ENCODE results near the gene ZNF710.

DNA sequence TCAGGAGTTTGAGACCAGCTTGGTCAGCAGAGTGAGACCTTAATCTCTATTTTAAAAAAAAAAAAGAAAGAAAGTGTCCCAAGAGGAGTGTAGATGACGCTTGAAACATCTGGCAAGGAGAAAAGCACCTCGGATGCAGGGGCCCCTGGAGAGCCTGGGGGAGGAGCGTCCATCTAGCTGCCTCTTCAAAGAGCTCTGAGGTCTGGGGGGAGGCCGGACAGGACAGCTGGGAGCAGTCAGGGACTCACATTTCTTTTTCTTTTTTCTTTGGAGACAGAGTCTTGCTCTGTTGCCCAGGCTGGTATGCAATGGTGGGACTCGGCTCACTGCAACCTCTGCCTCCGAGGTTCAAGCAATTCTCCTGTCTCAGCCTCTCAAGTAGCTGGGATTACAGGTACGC is 104.4 kb downstream of the ZNF710 start:
- TF ChIP-seq ZNF317 (CRISPR knock-in tag; IDR thresholded peaks at IDR 0.05) (no peak), POLR2AphosphoS5 (IDR thresholded peaks at IDR 0.05; ENCODE audit: low read depth, low read length) (no peak), HOXA7 (CRISPR knock-in tag; IDR thresholded peaks at IDR 0.05) (no peak), SUZ12 (IDR thresholded peaks at IDR 0.05; ENCODE audit: low read depth, low read length) (no peak), SMARCE1 (IDR thresholded peaks at IDR 0.05; ENCODE audit: borderline replicate concordance) (no peak), ONECUT2 (CRISPR knock-in tag; IDR thresholded peaks at IDR 0.05) (no peak), ETV5 (CRISPR knock-in tag; IDR thresholded peaks at IDR 0.05; ENCODE audit: borderline replicate concordance) (no peak), ZFP36L2 (CRISPR knock-in tag; IDR thresholded peaks at IDR 0.05) (no peak)
- TF ChIP-seq, protein P1, sequence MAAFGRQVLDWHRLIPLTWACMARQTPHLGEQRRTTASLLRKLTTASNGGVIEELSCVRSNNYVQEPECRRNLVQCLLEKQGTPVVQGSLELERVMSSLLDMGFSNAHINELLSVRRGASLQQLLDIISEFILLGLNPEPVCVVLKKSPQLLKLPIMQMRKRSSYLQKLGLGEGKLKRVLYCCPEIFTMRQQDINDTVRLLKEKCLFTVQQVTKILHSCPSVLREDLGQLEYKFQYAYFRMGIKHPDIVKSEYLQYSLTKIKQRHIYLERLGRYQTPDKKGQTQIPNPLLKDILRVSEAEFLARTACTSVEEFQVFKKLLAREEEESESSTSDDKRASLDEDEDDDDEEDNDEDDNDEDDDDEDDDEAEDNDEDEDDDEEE (CRISPR knock-in tag; IDR thresholded peaks at IDR 0.05) = no peak
- TF ChIP-seq, protein P2, sequence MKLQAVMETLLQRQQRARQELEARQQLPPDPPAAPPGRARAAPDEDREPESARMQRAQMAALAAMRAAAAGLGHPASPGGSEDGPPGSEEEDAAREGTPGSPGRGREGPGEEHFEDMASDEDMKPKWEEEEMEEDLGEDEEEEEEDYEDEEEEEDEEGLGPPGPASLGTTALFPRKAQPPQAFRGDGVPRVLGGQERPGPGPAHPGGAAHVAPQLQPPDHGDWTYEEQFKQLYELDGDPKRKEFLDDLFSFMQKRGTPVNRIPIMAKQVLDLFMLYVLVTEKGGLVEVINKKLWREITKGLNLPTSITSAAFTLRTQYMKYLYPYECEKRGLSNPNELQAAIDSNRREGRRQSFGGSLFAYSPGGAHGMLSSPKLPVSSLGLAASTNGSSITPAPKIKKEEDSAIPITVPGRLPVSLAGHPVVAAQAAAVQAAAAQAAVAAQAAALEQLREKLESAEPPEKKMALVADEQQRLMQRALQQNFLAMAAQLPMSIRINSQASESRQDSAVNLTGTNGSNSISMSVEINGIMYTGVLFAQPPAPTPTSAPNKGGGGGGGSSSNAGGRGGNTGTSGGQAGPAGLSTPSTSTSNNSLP (IDR thresholded peaks at IDR 0.05; ENCODE audit: low read depth, low read length) = no peak
- TF ChIP-seq, protein P3, sequence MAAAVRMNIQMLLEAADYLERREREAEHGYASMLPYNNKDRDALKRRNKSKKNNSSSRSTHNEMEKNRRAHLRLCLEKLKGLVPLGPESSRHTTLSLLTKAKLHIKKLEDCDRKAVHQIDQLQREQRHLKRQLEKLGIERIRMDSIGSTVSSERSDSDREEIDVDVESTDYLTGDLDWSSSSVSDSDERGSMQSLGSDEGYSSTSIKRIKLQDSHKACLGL (CRISPR knock-in tag; IDR thresholded peaks at IDR 0.05) = no peak
- TF ChIP-seq, protein P4, sequence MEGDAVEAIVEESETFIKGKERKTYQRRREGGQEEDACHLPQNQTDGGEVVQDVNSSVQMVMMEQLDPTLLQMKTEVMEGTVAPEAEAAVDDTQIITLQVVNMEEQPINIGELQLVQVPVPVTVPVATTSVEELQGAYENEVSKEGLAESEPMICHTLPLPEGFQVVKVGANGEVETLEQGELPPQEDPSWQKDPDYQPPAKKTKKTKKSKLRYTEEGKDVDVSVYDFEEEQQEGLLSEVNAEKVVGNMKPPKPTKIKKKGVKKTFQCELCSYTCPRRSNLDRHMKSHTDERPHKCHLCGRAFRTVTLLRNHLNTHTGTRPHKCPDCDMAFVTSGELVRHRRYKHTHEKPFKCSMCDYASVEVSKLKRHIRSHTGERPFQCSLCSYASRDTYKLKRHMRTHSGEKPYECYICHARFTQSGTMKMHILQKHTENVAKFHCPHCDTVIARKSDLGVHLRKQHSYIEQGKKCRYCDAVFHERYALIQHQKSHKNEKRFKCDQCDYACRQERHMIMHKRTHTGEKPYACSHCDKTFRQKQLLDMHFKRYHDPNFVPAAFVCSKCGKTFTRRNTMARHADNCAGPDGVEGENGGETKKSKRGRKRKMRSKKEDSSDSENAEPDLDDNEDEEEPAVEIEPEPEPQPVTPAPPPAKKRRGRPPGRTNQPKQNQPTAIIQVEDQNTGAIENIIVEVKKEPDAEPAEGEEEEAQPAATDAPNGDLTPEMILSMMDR (CRISPR knock-in tag; IDR thresholded peaks at IDR 0.05) = no peak
- TF ChIP-seq, protein P5, sequence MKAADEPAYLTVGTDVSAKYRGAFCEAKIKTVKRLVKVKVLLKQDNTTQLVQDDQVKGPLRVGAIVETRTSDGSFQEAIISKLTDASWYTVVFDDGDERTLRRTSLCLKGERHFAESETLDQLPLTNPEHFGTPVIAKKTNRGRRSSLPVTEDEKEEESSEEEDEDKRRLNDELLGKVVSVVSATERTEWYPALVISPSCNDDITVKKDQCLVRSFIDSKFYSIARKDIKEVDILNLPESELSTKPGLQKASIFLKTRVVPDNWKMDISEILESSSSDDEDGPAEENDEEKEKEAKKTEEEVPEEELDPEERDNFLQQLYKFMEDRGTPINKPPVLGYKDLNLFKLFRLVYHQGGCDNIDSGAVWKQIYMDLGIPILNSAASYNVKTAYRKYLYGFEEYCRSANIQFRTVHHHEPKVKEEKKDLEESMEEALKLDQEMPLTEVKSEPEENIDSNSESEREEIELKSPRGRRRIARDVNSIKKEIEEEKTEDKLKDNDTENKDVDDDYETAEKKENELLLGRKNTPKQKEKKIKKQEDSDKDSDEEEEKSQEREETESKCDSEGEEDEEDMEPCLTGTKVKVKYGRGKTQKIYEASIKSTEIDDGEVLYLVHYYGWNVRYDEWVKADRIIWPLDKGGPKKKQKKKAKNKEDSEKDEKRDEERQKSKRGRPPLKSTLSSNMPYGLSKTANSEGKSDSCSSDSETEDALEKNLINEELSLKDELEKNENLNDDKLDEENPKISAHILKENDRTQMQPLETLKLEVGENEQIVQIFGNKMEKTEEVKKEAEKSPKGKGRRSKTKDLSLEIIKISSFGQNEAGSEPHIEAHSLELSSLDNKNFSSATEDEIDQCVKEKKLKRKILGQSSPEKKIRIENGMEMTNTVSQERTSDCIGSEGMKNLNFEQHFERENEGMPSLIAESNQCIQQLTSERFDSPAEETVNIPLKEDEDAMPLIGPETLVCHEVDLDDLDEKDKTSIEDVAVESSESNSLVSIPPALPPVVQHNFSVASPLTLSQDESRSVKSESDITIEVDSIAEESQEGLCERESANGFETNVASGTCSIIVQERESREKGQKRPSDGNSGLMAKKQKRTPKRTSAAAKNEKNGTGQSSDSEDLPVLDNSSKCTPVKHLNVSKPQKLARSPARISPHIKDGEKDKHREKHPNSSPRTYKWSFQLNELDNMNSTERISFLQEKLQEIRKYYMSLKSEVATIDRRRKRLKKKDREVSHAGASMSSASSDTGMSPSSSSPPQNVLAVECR (CRISPR knock-in tag; IDR thresholded peaks at IDR 0.05; ENCODE audit: borderline replicate concordance) = no peak
- TF ChIP-seq, protein P6, sequence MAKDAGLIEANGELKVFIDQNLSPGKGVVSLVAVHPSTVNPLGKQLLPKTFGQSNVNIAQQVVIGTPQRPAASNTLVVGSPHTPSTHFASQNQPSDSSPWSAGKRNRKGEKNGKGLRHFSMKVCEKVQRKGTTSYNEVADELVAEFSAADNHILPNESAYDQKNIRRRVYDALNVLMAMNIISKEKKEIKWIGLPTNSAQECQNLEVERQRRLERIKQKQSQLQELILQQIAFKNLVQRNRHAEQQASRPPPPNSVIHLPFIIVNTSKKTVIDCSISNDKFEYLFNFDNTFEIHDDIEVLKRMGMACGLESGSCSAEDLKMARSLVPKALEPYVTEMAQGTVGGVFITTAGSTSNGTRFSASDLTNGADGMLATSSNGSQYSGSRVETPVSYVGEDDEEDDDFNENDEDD (CRISPR knock-in tag; IDR thresholded peaks at IDR 0.05; ENCODE audit: borderline replicate concordance) = no peak

Data from HepG2 (cell line).